DMS53 treated with DMSO at 0.1 percent for 48 hours (cell line): ENCODE results near the gene ANKRD13B.

Experiments used
- DNase-seq: peaks from one replicate; lab custom pipeline; 2025; ENCODE audit not compliant: unreplicated experiment; lab: John Stamatoyannopoulos, UW

ANKRD13B gene

GRCh38 chr17:29594519-29595090 is 1.7 kb downstream of the ANKRD13B start:
- no peak for DNase-seq

GRCh38 chr17:29595107-29595942 is 2.4 kb downstream of the ANKRD13B start:
- DNase-seq = no peak

- no peak for DNase-seq
Observed at GRCh38 chr17:29595943-29596774, 3.2 kb downstream of the ANKRD13B start.

- DNase-seq = no peak
Observed at GRCh38 chr17:29596811-29597210, 3.9 kb downstream of the ANKRD13B start.

GRCh38 chr17:29597361-29598172 is 4.6 kb downstream of the ANKRD13B start:
- no peak for DNase-seq

- DNase-seq = no peak
Observed at GRCh38 chr17:29603109-29603674, 10.3 kb downstream of the ANKRD13B start.

GRCh38 chr17:29607557-29608195 is 14.7 kb downstream of the ANKRD13B start:
- no peak for DNase-seq

GRCh38 chr17:29608986-29609385 is 16.1 kb downstream of the ANKRD13B start:
- DNase-seq = no peak

- no peak for DNase-seq
Observed at GRCh38 chr17:29610395-29610794, 17.5 kb downstream of the ANKRD13B start.

- no peak for DNase-seq
Observed at GRCh38 chr17:29611351-29612093, 18.6 kb downstream of the ANKRD13B start.

GRCh38 chr17:29612094-29612403 is 19.1 kb downstream of the ANKRD13B start:
- DNase-seq = no peak

- DNase-seq = no peak
Observed at GRCh38 chr17:29612404-29613280, 19.7 kb downstream of the ANKRD13B start.

- DNase-seq = no peak
Observed at GRCh38 chr17:29613352-29613837, 20.5 kb downstream of the ANKRD13B start.

GRCh38 chr17:29613856-29614255 is 20.9 kb downstream of the ANKRD13B start:
- DNase-seq = no peak

- no peak for DNase-seq
Observed at GRCh38 chr17:29614349-29615047, 21.6 kb downstream of the ANKRD13B start.

GRCh38 chr17:29615048-29615385 is 22.1 kb downstream of the ANKRD13B start:
- DNase-seq = no peak

- peak; percentile 60 for DNase-seq
Observed at GRCh38 chr17:29615492-29616299, 22.8 kb downstream of the ANKRD13B start.
